HEK293T (cell line): Measurements from ENCODE around the gene FGF22.

ENCODE experiments used
- CTCF ChIA-PET: fragments of 350-600 bp; formaldehyde crosslinking; extraction: SDS; loops from one replicate; lab custom pipeline; 2021; ENCODE audit warnings: antibody characterized with exemption, inconsistent platforms; lab: Yijun Ruan, JAX
- POLR2A ChIA-PET: fragments of 350-600 bp; formaldehyde crosslinking; extraction: SDS; loops from one replicate; lab custom pipeline; 2020; ENCODE audit warnings: antibody characterized with exemption, inconsistent platforms; lab: Yijun Ruan, JAX
- DNase-seq: peaks from one replicate; pipeline ENCODE4 v3.0.0; 2012; ENCODE audit warnings: mixed read lengths; ENCODE audit errors: extremely low spot score
- ARNT ChIP-seq: fragments of 450-650 bp; IDR thresholded peaks from 2 replicates; pipeline ENCODE4 v1.6.1; 2017; ENCODE audit warnings: mild to moderate bottlenecking
- BHLHE40 ChIP-seq: fragments of 450-650 bp; IDR thresholded peaks from 2 replicates; pipeline ENCODE4 v1.6.1; 2016; ENCODE audit warnings: mild to moderate bottlenecking, moderate library complexity, borderline replicate concordance
- CTBP1 ChIP-seq: fragments of 450-650 bp; IDR thresholded peaks from 2 replicates; pipeline ENCODE4 v1.6.1; 2016; ENCODE audit warnings: borderline replicate concordance
- ELF4 ChIP-seq: fragments of 450-650 bp; IDR thresholded peaks from 2 replicates; pipeline ENCODE4 v1.6.1; 2017; ENCODE audit warnings: antibody characterized with exemption
- FOXA1 ChIP-seq: fragments of 450-650 bp; IDR thresholded peaks from 2 replicates; pipeline ENCODE4 v1.6.1; 2016; ENCODE audit warnings: mild to moderate bottlenecking
- FOXK2 ChIP-seq: fragments of 450-650 bp; IDR thresholded peaks from 2 replicates; pipeline ENCODE4 v1.6.1; 2016; ENCODE audit warnings: mild to moderate bottlenecking
- FOXM1 ChIP-seq: fragments of 450-650 bp; IDR thresholded peaks from 2 replicates; pipeline ENCODE4 v1.6.1; 2017; ENCODE audit warnings: mild to moderate bottlenecking, borderline replicate concordance
- HDGF ChIP-seq: fragments of 450-650 bp; IDR thresholded peaks from 2 replicates; pipeline ENCODE4 v1.6.1; 2017; ENCODE audit warnings: antibody characterized with exemption, borderline replicate concordance
- L3MBTL2 ChIP-seq: fragments of 450-650 bp; conservative IDR thresholded peaks from 2 replicates; pipeline ENCODE4 v1.6.1; 2016; ENCODE audit warnings: mild to moderate bottlenecking
- LEF1 ChIP-seq: fragments of 450-650 bp; IDR thresholded peaks from 2 replicates; pipeline ENCODE4 v1.6.1; 2017; ENCODE audit warnings: mild to moderate bottlenecking, borderline replicate concordance
- NFRKB ChIP-seq: fragments of 450-650 bp; IDR thresholded peaks from 2 replicates; pipeline ENCODE4 v1.6.1; 2016; ENCODE audit warnings: mild to moderate bottlenecking, moderate library complexity
- SP1 ChIP-seq: fragments of 450-650 bp; IDR thresholded peaks from 2 replicates; pipeline ENCODE4 v1.6.1; 2017
- SUZ12 ChIP-seq: fragments of 450-650 bp; IDR thresholded peaks from 2 replicates; pipeline ENCODE4 v1.6.1; 2016; ENCODE audit warnings: mild to moderate bottlenecking
- TARDBP ChIP-seq: fragments of 450-650 bp; IDR thresholded peaks from 2 replicates; pipeline ENCODE4 v1.6.1; 2016
- ZNF384 ChIP-seq: fragments of 450-650 bp; IDR thresholded peaks from 2 replicates; pipeline ENCODE4 v1.6.1; 2016
- TF ChIP-seq, protein P1 (sequence below): fragments of 450-650 bp; IDR thresholded peaks from 2 replicates; pipeline ENCODE4 v1.6.1; 2016

FGF22 gene

DNA sequence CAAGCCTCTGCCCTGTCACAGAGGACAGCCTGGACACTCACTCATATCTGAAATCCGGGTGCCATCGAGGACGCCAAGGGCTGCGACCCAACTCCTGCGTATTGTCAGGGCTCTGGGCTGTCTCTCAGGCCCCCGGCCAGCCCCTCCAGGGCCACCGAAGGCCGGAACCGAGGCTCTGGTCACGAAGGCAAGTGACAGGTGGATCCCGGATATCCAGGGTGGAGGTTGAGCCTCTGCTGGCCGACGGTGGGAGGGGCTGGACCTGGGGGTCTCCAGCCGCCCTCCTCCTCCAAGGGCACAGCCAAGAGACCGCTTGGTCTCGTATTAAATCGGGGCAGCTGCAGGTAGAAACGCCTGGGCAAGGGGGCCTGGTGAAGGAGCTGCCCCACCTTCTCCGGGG, 17.9 kb downstream of the FGF22 start:
- no peak for TF ChIP-seq ELF4
- no peak for TF ChIP-seq HDGF
- ChIA-PET CTCF (no interaction called here), POLR2A (no interaction called here)
- DNase-seq = no peak

- CTCF ChIA-PET = no interaction called here
- TF ChIP-seq FOXA1 (no peak), FOXK2 (no peak), ARNT (no peak), ELF4 (no peak), HDGF (no peak), L3MBTL2 (no peak), SUZ12 (no peak), ZNF384 (no peak), SP1 (no peak), LEF1 (no peak)
- POLR2A ChIA-PET = no interaction called here
- DNase-seq = no peak
Observed at GRCh38 chr19:658059-658839, 18.6 kb downstream of the FGF22 start.

DNA sequence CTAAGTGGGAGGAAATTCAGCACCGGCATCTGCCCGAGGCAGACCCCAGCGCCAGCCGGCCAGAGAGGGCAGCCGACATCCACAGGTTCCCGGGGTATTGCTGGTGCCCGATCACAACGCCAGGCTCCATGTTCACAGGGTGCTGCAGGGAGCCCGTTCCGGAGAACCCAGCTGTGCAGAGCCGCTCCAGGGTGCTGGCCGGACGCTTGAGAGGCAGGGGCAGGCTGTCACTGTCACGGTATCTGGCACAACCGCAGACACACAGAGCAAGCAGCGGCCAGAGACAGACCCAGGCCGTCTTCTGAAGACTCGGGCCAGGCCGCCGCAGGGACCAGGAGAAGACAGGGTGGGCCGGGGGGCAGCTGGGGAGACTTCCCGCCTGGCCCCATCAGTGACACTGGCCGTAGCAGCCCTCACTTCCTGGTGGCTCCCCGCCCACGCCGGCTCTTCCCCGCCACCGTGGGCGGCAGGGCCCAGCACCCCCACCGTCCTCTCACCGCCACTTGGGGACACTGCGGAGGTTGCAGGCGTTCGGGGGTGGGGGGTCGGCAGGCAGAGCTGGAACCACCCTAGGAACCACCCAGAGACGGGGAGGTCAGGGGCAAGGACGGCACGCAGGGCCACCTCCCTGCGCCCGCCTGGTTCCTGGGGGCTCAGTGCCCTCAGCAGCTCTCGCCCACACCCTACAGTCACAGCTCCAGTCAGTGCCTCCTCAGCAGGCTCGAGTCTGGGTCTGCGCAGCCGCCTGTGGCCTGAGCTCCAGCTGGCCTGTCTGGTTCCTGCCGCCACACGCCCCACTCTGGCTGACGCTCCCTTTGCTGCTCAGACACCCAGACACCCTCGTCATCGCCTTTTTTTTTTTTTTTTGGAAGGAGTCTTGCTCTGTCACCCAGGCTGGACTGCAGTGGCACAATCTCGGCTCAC, 19.5 kb downstream of the FGF22 start:
- CTCF ChIA-PET = no interaction called here
- no peak for DNase-seq
- POLR2A ChIA-PET = no interaction called here
- TF ChIP-seq SUZ12 (no peak), ZNF384 (no peak), FOXK2 (no peak), L3MBTL2 (no peak), FOXA1 (no peak), CTBP1 (no peak), TARDBP (no peak), ARNT (no peak), FOXM1 (no peak), SP1 (no peak), LEF1 (no peak), BHLHE40 (no peak), NFRKB (no peak), HDGF (no peak), ELF4 (no peak)
- TF ChIP-seq, protein P1, sequence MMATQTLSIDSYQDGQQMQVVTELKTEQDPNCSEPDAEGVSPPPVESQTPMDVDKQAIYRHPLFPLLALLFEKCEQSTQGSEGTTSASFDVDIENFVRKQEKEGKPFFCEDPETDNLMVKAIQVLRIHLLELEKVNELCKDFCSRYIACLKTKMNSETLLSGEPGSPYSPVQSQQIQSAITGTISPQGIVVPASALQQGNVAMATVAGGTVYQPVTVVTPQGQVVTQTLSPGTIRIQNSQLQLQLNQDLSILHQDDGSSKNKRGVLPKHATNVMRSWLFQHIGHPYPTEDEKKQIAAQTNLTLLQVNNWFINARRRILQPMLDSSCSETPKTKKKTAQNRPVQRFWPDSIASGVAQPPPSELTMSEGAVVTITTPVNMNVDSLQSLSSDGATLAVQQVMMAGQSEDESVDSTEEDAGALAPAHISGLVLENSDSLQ = no peak

GRCh38 chr19:660793-661426, 21.2 kb downstream of the FGF22 start:
- ChIA-PET POLR2A (interaction anchor here (1.0 kb wide), 1 partner anchor 18 kb away, joined by 3 read pairs; no protein-coding TSS in a partner anchor), CTCF (no interaction called here)
- no peak for DNase-seq
- no peak for TF ChIP-seq BHLHE40
- no peak for TF ChIP-seq FOXA1
- no peak for TF ChIP-seq ZNF384
- no peak for TF ChIP-seq SUZ12
- no peak for TF ChIP-seq ARNT
- TF ChIP-seq L3MBTL2 = no peak

DNA sequence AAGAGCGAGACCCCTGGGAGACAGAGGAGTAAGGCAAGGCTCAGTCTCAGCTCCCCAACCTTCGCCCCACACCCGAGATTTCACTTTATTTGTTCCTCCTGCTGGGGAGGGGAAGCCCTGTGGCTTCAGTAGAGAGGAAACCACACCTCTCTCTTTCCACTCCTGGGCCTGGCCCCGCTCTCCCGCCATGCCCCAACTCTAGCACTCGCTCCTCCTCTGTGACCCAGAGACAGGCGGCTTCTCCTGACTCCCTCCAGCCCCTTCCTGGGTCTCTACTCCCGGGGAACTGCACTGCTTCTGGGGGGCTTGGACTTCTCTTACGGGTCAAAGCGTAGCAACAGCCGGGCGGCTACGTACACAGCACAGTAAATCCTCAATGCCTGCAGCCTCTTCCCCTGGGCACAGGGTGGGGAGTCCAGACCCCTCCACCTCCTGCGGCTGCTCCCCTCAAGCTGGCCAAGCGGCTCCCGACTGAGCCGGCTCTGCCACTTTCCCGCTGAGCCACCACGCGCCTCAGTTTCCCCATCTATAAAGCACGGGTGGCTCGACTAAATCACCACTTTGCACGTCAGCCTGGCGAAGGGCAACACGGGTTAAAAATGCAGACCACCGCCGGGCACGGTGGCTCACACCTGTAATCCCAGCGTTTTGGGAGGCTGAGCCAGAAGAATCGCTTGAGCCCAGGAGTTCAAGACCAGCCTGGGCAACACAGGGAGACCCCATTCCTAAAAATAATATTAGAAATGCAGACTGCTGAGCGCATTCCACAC, 21.9 kb downstream of the FGF22 start:
- no peak for DNase-seq
- POLR2A ChIA-PET = no interaction called here
- CTCF ChIA-PET = no interaction called here
- no peak for TF ChIP-seq SUZ12
- no peak for TF ChIP-seq ARNT
- TF ChIP-seq ELF4 = no peak
- TF ChIP-seq TARDBP = no peak
- TF ChIP-seq FOXK2 = no peak
- TF ChIP-seq FOXM1 = no peak
- no peak for TF ChIP-seq L3MBTL2
- TF ChIP-seq BHLHE40 = no peak
- TF ChIP-seq NFRKB = no peak
- no peak for TF ChIP-seq HDGF
- TF ChIP-seq, protein P1 = no peak
